Brain microvascular endothelial cell (primary cell): Measurements from ENCODE around the gene KDSR.

Source experiments
- DNase-seq: peaks from one replicate; pipeline ENCODE4 v3.0.0-alpha.2; 2020
- H3K27ac ChIP-seq: fragments of 250-450 bp; sonication (Bioruptor Pico); 2 replicates; pipeline ENCODE4 v1.5.1; 2020; ENCODE audit warnings: mild to moderate bottlenecking, moderate library complexity
- H3K27me3 ChIP-seq: fragments of 250-450 bp; sonication (Bioruptor Pico); replicated peaks from 2 replicates; pipeline ENCODE4 v1.5.1; 2020; ENCODE audit warnings: mild to moderate bottlenecking
- H3K36me3 ChIP-seq: fragments of 250-450 bp; sonication (Bioruptor Pico); replicated peaks from 2 replicates; pipeline ENCODE4 v1.5.1; 2020; ENCODE audit warnings: mild to moderate bottlenecking
- H3K4me3 ChIP-seq: 2 replicates; pipeline ENCODE4 v1.5.1; 2011; ENCODE audit warnings: low read depth, mild to moderate bottlenecking, control low read depth, low read length, moderate library complexity
- in situ Hi-C: cut with HindIII; loops from 2 replicates; pipeline ENCODE4 v1.10.0; 2017; ENCODE audit warnings: low sequenced_read_pairs, low pct_ligation_motif_present
- TF ChIP-seq, protein P1 (sequence below): IDR thresholded peaks from 2 replicates; pipeline ENCODE4 v1.5.1; 2011; ENCODE audit warnings: low read depth, mild to moderate bottlenecking, moderate library complexity, low read length, control low read depth, inconsistent platforms; ENCODE audit errors: missing control alignments

Gene KDSR

DNA sequence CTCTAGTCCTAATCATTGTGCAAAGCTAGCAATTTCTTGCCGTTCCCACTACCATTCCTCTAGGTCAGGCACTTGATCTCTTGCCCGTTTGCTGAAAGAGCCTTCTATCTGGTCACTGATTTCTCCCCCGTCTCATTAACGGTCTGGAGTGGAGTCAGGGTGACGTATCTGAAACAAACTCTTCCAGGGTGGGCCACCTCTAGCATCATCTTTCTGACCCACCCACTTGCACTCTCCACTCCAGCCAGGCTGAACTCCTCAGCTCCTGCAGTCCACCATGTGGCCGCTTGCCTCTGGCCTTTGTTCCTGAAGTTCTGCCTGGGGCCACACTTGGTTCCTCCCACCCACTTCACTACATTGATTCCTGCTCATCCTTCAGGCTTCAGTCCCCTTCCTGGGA, 60.8 kb downstream of the KDSR start:
- in situ Hi-C loops = no loop called here
- TF ChIP-seq, protein P1, sequence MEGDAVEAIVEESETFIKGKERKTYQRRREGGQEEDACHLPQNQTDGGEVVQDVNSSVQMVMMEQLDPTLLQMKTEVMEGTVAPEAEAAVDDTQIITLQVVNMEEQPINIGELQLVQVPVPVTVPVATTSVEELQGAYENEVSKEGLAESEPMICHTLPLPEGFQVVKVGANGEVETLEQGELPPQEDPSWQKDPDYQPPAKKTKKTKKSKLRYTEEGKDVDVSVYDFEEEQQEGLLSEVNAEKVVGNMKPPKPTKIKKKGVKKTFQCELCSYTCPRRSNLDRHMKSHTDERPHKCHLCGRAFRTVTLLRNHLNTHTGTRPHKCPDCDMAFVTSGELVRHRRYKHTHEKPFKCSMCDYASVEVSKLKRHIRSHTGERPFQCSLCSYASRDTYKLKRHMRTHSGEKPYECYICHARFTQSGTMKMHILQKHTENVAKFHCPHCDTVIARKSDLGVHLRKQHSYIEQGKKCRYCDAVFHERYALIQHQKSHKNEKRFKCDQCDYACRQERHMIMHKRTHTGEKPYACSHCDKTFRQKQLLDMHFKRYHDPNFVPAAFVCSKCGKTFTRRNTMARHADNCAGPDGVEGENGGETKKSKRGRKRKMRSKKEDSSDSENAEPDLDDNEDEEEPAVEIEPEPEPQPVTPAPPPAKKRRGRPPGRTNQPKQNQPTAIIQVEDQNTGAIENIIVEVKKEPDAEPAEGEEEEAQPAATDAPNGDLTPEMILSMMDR = no peak
- H3K4me3 ChIP-seq = no peak overlapping the region
- DNase-seq = no peak
- no peaks in the 10 kb centered on the region for H3K27me3 ChIP-seq
- no peak overlapping the region for H3K27ac ChIP-seq
- no peaks in the 10 kb centered on the region for H3K36me3 ChIP-seq

DNA sequence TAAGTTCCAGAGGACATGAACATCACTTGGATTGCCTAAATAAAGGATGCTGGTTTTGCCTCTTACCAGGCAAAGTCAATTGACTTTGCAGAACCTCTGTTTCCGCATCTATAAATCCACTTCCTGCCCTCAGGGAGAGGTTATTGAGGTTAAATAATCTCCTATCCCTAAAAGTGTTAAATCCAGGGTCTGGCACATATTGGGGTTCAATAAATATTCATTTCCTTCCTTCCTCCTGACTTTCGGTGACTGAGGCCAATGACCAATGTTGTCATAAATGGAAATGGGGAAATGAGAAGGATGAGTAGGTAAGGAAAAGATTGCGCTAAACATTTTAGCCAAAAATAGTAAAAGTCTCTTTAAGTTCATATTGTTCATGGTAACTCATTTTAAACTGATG, 63.5 kb downstream of the KDSR start:
- Histone ChIP-seq H3K36me3 (no peaks in the 10 kb centered on the region), H3K27ac (no peak overlapping the region), H3K27me3 (no peaks in the 10 kb centered on the region), H3K4me3 (no peak overlapping the region)
- DNase-seq = no peak
- TF ChIP-seq, protein P1 = no peak
- in situ Hi-C loops = no loop called here

DNA sequence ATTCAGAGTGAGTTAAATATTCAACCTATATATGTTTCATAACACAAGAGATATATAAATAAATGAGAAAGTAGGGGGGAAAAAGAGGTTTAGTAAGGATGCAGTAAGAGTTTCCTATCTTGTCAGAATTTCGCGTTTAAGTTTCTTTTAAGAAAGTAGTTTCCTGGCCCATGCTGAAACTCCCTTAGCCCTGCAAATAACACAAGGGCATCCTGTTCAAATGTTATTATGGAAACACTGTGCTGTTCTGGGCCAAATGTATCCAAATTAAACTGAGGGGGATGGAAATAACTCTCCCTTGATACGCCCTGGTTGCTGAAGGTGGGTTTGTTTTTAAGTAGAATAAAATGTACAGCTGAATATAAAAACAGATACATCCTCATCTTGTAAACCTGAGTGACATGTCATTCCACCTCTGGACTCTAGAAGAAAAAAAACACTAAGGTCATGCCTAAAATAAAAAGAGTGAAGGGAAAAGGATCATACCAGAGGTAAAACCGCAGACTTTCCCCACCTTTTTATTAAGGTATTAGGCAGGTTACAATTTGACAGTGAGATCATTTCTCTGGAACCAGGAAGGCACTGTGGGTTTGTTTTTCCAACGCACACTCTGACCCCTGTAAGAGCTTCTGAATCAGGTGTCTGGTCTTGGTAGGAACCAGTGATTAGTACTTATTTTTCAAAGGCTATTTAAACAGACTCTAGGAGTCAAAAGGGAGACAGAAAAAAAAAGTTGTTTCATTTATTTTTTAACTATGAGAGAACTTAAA, 64.2 kb downstream of the KDSR start:
- H3K36me3 ChIP-seq = no peaks in the 10 kb centered on the region
- H3K27me3 ChIP-seq = no peaks in the 10 kb centered on the region
- TF ChIP-seq, protein P1 = no peak
- in situ Hi-C loops = no loop called here
- no peak overlapping the region for H3K27ac ChIP-seq
- no peak for DNase-seq
- no peak overlapping the region for H3K4me3 ChIP-seq

DNA sequence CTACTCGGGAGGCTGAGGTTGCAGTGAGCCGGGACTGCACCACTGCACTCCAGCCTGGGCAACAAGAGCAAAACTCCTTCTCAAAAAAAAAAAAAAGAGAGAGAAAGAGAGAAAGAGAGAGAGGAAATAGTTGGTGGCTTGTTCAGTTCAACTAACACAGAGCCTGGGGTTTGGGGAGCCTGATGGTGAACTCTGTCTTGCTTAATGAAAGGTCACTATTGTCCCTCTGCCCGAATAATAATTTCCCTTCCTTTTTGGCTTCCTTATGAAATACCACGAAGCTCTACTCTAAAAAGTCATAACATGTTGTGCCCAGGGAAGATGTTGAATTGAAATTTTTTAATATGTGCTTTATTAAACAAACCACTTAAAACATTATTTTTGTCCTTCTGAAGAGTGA, 64.8 kb downstream of the KDSR start:
- Histone ChIP-seq H3K27ac (no peak overlapping the region), H3K4me3 (no peak overlapping the region), H3K27me3 (no peaks in the 10 kb centered on the region), H3K36me3 (no peaks in the 10 kb centered on the region)
- TF ChIP-seq, protein P1 = no peak
- in situ Hi-C loops = no loop called here
- no peak for DNase-seq

DNA sequence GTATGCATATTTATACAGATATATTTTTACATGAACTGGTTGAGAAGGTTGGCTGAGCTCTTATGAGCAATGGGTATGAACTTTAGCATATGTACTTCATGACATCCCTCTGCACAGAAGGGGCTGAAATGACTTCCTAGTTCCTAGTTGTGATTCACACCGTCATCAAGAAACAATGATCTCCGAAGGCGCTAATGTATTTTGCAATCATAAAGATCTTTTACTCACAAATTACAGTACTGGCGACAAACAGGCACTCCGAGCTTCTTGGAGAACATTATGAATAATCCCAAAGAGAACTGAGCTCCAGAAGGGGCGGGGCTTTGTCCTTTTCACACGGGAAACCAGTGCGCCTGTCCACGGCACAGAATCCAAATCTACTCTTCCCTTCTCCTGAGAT, 65.6 kb downstream of the KDSR start:
- H3K27me3 ChIP-seq = no peaks in the 10 kb centered on the region
- in situ Hi-C loops = no loop called here
- H3K4me3 ChIP-seq = no peak overlapping the region
- DNase-seq = peak; percentile 8
- no peaks in the 10 kb centered on the region for H3K36me3 ChIP-seq
- H3K27ac ChIP-seq = no peak overlapping the region
- TF ChIP-seq, protein P1 = no peak
